Endothelial cell (in vitro differentiated cells): ENCODE results near the gene STAT2. TPM values are rescaled to one million over a fixed set of nuclear protein-coding genes. Genes with fewer than 3 reads are reported as not detected.
"Not testable (repeated sequence)": the region's sequence is repeated elsewhere in the genome, so short reads cannot be mapped to it uniquely, and the experiment has no call there.

Experiments used
- DNase-seq: peaks from one replicate; pipeline ENCODE4 v3.0.0; 2021; ENCODE audit warnings: low spot score
- H3K27ac Mint-ChIP-seq: one replicate; pipeline ENCODE4 v1.8.0; 2021; ENCODE audit warnings: mixed read lengths, inconsistent platforms; ENCODE audit not compliant: unreplicated experiment
- H3K27me3 Mint-ChIP-seq: one replicate; pipeline ENCODE4 v1.8.0; 2021; ENCODE audit warnings: mild to moderate bottlenecking, moderate library complexity, mixed read lengths, inconsistent platforms; ENCODE audit not compliant: unreplicated experiment
- H3K36me3 Mint-ChIP-seq: one replicate; pipeline ENCODE4 v1.8.0; 2021; ENCODE audit warnings: mild to moderate bottlenecking, low read depth, mixed read lengths, inconsistent platforms; ENCODE audit not compliant: unreplicated experiment
- H3K4me1 Mint-ChIP-seq: one replicate; pipeline ENCODE4 v1.8.0; 2021; ENCODE audit warnings: mild to moderate bottlenecking, mixed read lengths, inconsistent platforms; ENCODE audit not compliant: unreplicated experiment
- H3K4me3 Mint-ChIP-seq: one replicate; pipeline ENCODE4 v1.8.0; 2021; ENCODE audit warnings: mild to moderate bottlenecking, mixed read lengths, inconsistent platforms; ENCODE audit not compliant: unreplicated experiment
- H3K9me3 Mint-ChIP-seq: one replicate; pipeline ENCODE4 v1.8.0; 2021; ENCODE audit warnings: mixed read lengths, inconsistent platforms; ENCODE audit not compliant: unreplicated experiment
- long read RNA-seq: library from polyadenylated mRNA; unstranded; transcript quantifications from one replicate; pipeline ENCODE4 v2.0.0, GENCODE V29; 2020; ENCODE audit not compliant: unreplicated experiment
- total RNA-seq: library from RNA; stranded (reverse); fragmentation: NEBNext Ultra II Directional; extraction: Animal tissue kit (Norgen Biotek cat#: 25700); gene quantifications from one replicate; pipeline ENCODE4 v1.2.1, GENCODE V29; 2021; ENCODE audit not compliant: unreplicated experiment
- TF ChIP-seq, protein P1 (sequence below): fragments of 200-600 bp; sonication (generic); IDR thresholded peaks from one replicate; pipeline ENCODE4 v1.5.0; 2021; ENCODE audit warnings: antibody characterized with exemption; ENCODE audit not compliant: unreplicated experiment

Gene STAT2
- 97.3 TPM for total RNA-seq
- long read RNA-seq, partial matches to known transcripts, result 1 of 4 reads
- long read RNA-seq, other reads (novel, unspliced or antisense), result 3 of 4 reads

DNA sequence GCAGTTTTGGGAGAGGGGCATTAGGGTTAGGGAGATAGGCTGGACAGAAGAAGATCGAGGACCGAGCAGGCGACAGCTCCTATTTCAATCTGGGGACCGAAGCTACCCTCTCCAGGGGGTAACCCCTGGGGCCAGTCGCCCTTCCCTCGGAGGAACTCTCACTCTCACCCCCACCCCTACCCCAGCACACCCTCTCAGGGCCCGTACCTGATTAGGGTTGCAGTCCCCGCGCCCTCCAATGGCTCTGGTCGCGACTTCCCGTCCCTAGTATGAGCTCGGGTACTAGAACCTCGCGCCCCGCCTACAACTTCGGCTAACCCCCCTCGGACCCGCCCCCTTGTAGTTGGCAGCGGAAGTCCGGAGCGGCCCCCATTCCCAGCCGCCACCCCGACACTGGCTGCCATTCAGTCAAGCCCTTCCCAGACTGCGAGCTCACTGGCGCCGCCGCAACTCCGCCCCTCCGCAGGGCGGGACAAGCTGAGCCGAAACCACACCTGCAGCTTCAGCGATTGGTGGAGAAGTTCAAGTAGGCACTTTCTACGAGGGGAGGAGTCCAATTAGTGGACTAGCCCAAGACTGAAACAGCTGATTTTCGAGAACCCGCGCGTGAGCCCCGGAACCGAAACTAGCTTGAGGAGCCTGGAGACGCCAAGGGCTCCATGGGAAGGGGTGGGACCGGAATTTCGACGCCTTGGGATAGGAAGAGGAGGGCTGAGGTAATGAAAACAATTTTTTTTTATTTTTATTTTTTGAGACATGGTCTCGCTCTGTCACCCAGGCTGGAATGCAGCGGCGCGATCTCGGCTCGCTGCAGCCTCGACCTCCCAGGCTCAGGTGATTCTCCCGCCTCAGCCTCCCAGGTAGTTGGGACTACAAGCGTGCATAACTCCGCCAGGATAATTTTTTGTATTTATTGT is at the start of gene STAT2:
STAT2 (minus strand) TSS at position 257 of the 917 bp plus-strand sequence. CDS start 3,536 bp downstream, outside the sequence.
- peaks cover 4% of the 10 kb centered on the region for H3K27me3 Mint-ChIP-seq
- peaks cover 9% of the 10 kb centered on the region for H3K4me1 Mint-ChIP-seq
- TF ChIP-seq, protein P1, sequence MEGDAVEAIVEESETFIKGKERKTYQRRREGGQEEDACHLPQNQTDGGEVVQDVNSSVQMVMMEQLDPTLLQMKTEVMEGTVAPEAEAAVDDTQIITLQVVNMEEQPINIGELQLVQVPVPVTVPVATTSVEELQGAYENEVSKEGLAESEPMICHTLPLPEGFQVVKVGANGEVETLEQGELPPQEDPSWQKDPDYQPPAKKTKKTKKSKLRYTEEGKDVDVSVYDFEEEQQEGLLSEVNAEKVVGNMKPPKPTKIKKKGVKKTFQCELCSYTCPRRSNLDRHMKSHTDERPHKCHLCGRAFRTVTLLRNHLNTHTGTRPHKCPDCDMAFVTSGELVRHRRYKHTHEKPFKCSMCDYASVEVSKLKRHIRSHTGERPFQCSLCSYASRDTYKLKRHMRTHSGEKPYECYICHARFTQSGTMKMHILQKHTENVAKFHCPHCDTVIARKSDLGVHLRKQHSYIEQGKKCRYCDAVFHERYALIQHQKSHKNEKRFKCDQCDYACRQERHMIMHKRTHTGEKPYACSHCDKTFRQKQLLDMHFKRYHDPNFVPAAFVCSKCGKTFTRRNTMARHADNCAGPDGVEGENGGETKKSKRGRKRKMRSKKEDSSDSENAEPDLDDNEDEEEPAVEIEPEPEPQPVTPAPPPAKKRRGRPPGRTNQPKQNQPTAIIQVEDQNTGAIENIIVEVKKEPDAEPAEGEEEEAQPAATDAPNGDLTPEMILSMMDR, result no peak
- peak within 1 kb of the TSS; percentile 95 for H3K4me3 Mint-ChIP-seq
- peaks cover 10% of the 10 kb centered on the region for H3K36me3 Mint-ChIP-seq
- no peaks in the 10 kb centered on the region for H3K9me3 Mint-ChIP-seq
- peak within 1 kb of the TSS; percentile 87 for H3K27ac Mint-ChIP-seq
- peak; percentile 97 for DNase-seq

DNA sequence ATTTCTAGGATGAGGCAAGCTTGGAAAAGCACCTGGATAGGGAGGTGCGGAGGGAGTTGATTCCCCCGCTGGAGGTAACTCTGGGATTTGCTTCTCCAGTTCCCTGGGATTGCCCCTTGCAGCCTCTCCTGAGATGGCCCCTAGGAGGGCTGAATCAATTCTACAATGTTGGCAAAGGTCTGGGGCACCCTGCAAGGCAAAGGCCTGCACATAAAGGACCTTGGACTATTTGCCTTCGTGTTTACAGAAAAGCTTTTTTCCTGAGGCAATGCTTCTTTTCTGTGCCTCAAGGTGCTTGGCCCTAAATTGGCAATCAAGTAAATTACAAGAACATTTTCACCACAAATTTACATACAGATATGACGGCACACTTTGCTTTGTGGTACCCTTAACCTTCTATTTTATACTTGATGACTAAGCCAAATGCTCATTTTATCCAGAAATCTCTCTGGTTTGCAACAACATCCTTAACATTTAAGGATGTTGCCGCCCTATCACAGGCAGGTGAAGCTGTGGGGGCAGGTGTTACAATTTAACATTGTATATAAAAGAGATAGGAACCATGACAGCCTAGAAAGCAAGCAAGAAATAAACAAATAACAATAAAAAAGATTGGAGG is 49.0 kb upstream of the STAT2 start:
- Mint-ChIP-seq H3K27ac (no peak overlapping the region), H3K4me3 (no peak overlapping the region), H3K36me3 (no peaks in the 10 kb centered on the region), H3K4me1 (no peaks in the 10 kb centered on the region), H3K27me3 (no peaks in the 10 kb centered on the region), H3K9me3 (no peaks in the 10 kb centered on the region)
- DNase-seq, result no peak
- TF ChIP-seq, protein P1, result no peak

DNA sequence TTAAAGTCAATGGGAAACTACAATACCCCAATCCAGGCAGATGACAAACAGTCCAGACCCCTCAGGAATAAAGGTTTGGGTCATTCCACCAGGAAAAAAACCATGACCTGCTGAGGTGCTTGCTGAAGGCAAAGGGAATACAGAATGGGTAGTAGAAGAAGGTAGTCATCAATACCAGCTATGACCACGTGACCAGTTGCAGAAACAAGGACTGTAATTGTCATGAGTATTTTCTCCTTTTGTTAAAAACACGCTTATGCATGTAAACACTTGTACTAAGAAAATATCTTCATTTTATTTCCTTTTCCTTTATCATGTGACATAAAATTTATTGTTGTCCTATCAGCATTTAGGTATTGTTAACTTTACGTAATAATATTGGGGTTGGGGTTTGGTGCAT is 44.3 kb upstream of the STAT2 start:
- not testable (repeated sequence) for H3K27ac Mint-ChIP-seq, H3K36me3 Mint-ChIP-seq, H3K27me3 Mint-ChIP-seq

DNA sequence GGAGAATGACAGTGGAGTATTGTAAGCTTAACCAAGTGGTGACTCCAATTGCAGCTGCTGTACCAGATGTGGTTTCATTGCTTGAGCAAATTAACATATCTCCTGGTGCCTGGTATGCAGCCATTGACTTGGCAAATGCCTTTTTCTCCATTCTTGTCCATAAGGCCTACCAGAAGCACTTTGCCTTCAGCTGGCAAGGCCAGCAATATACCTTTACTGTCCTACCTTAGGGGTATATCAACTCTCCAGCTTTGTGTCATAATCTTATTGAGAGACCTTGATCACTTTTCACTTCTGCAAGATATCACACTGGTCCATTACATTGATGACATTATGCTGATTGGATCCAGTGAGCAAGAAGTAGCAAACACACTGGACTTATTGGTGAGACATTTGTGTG is 41.7 kb upstream of the STAT2 start:
- H3K27ac Mint-ChIP-seq, H3K27me3 Mint-ChIP-seq, H3K4me1 Mint-ChIP-seq, H3K4me3 Mint-ChIP-seq, DNase-seq, H3K36me3 Mint-ChIP-seq, H3K9me3 Mint-ChIP-seq: not testable (repeated sequence)

More for the DNA sequence above, 44.3 kb upstream of the STAT2 start:
- not testable (repeated sequence) for H3K4me1 Mint-ChIP-seq, H3K9me3 Mint-ChIP-seq, H3K4me3 Mint-ChIP-seq, DNase-seq

DNA sequence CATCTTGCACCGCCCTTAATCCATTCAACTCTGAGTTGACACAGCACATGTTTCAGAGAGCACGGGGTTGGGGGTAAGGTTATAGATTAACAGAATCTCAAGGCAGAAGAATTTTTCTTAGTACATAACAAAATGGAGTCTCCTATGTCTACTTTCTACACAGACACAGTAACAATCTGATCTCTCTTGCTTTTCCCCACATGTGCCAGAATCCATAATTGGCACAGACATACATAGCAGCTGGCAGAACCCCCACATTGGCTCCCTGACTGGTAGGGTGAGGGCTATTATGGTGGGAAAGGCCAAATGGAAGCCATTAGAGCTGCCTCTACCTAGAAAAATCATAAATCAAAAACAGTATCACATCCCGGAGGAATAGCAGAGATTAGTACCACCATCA is 41.2 kb upstream of the STAT2 start:
- not testable (repeated sequence) for H3K27me3 Mint-ChIP-seq, H3K4me1 Mint-ChIP-seq, H3K9me3 Mint-ChIP-seq, H3K27ac Mint-ChIP-seq, H3K4me3 Mint-ChIP-seq, DNase-seq, H3K36me3 Mint-ChIP-seq

DNA sequence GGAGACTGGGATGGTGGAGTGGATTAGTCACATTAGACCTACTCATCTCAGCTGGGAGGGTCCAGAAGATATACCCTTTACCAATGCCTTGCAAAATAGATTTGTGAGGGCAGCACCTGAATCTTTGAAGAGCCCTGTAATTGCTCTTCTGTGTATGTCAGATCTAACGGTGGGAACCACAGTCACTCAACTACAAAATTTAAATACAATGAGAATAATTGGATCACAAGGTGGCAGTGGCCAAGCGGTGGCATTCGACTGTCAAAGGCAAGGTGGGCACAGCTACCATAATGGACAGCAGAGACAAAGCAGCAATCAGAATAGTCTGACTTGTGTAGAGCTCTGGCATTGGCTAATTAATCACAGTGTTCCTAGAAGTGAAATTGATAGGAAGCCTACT is 39.6 kb upstream of the STAT2 start:
- not testable (repeated sequence) for H3K4me1 Mint-ChIP-seq, H3K27ac Mint-ChIP-seq, H3K4me3 Mint-ChIP-seq, H3K9me3 Mint-ChIP-seq, H3K36me3 Mint-ChIP-seq, DNase-seq, H3K27me3 Mint-ChIP-seq
